SK-N-MC (cell line): Measurements from ENCODE around the gene TUBGCP3.
"Not testable (repeated sequence)": the region's sequence is repeated elsewhere in the genome, so short reads cannot be mapped to it uniquely, and the experiment has no call there.

Experiments used
- DNase-seq: peaks from one replicate; pipeline ENCODE4 v3.0.0-alpha.2; 2011; ENCODE audit warnings: low read depth, low spot score
- H3K27ac ChIP-seq: fragments of 200-600 bp; sonication (generic); 2 replicates; pipeline ENCODE4 v1.5.1; 2016; ENCODE audit warnings: mixed run types
- H3K36me3 ChIP-seq: fragments of 200-600 bp; sonication (generic); 2 replicates; pipeline ENCODE4 v1.6.1; 2017; ENCODE audit warnings: antibody characterized with exemption, low read length, mixed read lengths; ENCODE audit not compliant: insufficient read depth
- H3K4me3 ChIP-seq: fragments of 200-600 bp; sonication (generic); 2 replicates; pipeline ENCODE4 v1.5.1; 2016
- H3K9ac ChIP-seq: fragments of 200-600 bp; sonication (generic); 2 replicates; pipeline ENCODE4 v1.8.0; 2017; ENCODE audit warnings: mixed run types, mixed read lengths; ENCODE audit not compliant: insufficient read length
- H3K9me3 ChIP-seq: fragments of 200-600 bp; sonication (generic); 2 replicates; pipeline ENCODE4 v1.6.1; 2017; ENCODE audit warnings: low read depth, mild to moderate bottlenecking, antibody characterized with exemption, low read length, moderate library complexity, mixed read lengths
- EZH2 ChIP-seq: fragments of 200-600 bp; sonication (generic); IDR thresholded peaks from one replicate; pipeline ENCODE4 v1.6.1; 2017; ENCODE audit warnings: antibody characterized with exemption
- FOXP2 ChIP-seq: optimal IDR thresholded peaks from 2 replicates; pipeline ENCODE3; 2011; ENCODE audit warnings: mild to moderate bottlenecking, moderate library complexity; ENCODE audit not compliant: insufficient read depth; ENCODE audit errors: extremely low read length, control extremely low read depth
- POLR2AphosphoS5 ChIP-seq: IDR thresholded peaks from 2 replicates; pipeline ENCODE4 v1.6.1; 2012; ENCODE audit warnings: mild to moderate bottlenecking, low read depth, low read length, borderline replicate concordance

TUBGCP3 gene

GRCh38 chr13:112562254-112562653, 25.7 kb downstream of the TUBGCP3 start:
- H3K27ac ChIP-seq = no peak overlapping the region
- H3K36me3 ChIP-seq = peaks cover 85% of the 10 kb centered on the region
- no peak overlapping the region for H3K4me3 ChIP-seq
- TF ChIP-seq EZH2 (no peak), FOXP2 (no peak), POLR2AphosphoS5 (no peak)
- no peak overlapping the region for H3K9ac ChIP-seq
- DNase-seq = no peak
- no peaks in the 10 kb centered on the region for H3K9me3 ChIP-seq

- no peak overlapping the region for H3K4me3 ChIP-seq
- peaks cover 85% of the 10 kb centered on the region for H3K36me3 ChIP-seq
- no peak for DNase-seq
- TF ChIP-seq FOXP2 = no peak
- TF ChIP-seq EZH2 = no peak
- no peak for TF ChIP-seq POLR2AphosphoS5
- no peak overlapping the region for H3K9ac ChIP-seq
- H3K9me3 ChIP-seq = no peaks in the 10 kb centered on the region
- H3K27ac ChIP-seq = no peak overlapping the region
Observed at GRCh38 chr13:112561478-112561877, 26.5 kb downstream of the TUBGCP3 start.

- no peak overlapping the region for H3K27ac ChIP-seq
- H3K9ac ChIP-seq = no peak overlapping the region
- DNase-seq = no peak
- H3K9me3 ChIP-seq = no peaks in the 10 kb centered on the region
- no peak overlapping the region for H3K4me3 ChIP-seq
- peaks cover 87% of the 10 kb centered on the region for H3K36me3 ChIP-seq
- TF ChIP-seq FOXP2 (no peak), POLR2AphosphoS5 (no peak), EZH2 (no peak)
Observed at GRCh38 chr13:112558696-112559418, 29.1 kb downstream of the TUBGCP3 start.

GRCh38 chr13:112556600-112556999, 31.4 kb downstream of the TUBGCP3 start:
- no peak overlapping the region for H3K4me3 ChIP-seq
- H3K36me3 ChIP-seq = peaks cover 85% of the 10 kb centered on the region
- TF ChIP-seq EZH2 = no peak
- H3K9ac ChIP-seq = no peak overlapping the region
- no peaks in the 10 kb centered on the region for H3K9me3 ChIP-seq
- no peak for DNase-seq
- H3K27ac ChIP-seq = no peak overlapping the region

- Histone ChIP-seq H3K27ac (no peak overlapping the region), H3K9me3 (no peaks in the 10 kb centered on the region), H3K9ac (no peak overlapping the region), H3K36me3 (peaks cover 90% of the 10 kb centered on the region), H3K4me3 (no peak overlapping the region)
- no peak for DNase-seq
- TF ChIP-seq FOXP2 (no peak), EZH2 (no peak), POLR2AphosphoS5 (no peak)
Observed at GRCh38 chr13:112554214-112554850, 33.6 kb downstream of the TUBGCP3 start.

GRCh38 chr13:112548975-112549374, 39.0 kb downstream of the TUBGCP3 start:
- H3K9ac ChIP-seq = not testable (repeated sequence)

GRCh38 chr13:112545856-112546255, 42.1 kb downstream of the TUBGCP3 start:
- DNase-seq = no peak
- no peak overlapping the region for H3K4me3 ChIP-seq
- H3K36me3 ChIP-seq = peaks cover 55% of the 10 kb centered on the region
- H3K27ac ChIP-seq = no peak overlapping the region
- no peaks in the 10 kb centered on the region for H3K9me3 ChIP-seq
- TF ChIP-seq EZH2 = no peak
- TF ChIP-seq POLR2AphosphoS5 = no peak
- no peak for TF ChIP-seq FOXP2
- no peak overlapping the region for H3K9ac ChIP-seq

More at GRCh38 chr13:112548975-112549374, 39.0 kb downstream of the TUBGCP3 start:
- not testable (repeated sequence) for DNase-seq, H3K9me3 ChIP-seq, H3K27ac ChIP-seq, H3K4me3 ChIP-seq
- peaks cover 70% of the 10 kb centered on the region for H3K36me3 ChIP-seq

GRCh38 chr13:112532837-112533745, 54.9 kb downstream of the TUBGCP3 start:
- H3K27ac ChIP-seq = no peak overlapping the region; the same call in 1 of the 2 replicates
- H3K9me3 ChIP-seq = no peaks in the 10 kb centered on the region
- no peak for DNase-seq
- H3K4me3 ChIP-seq = no peak overlapping the region
- no peak overlapping the region for H3K9ac ChIP-seq
- peaks cover 14% of the 10 kb centered on the region for H3K36me3 ChIP-seq
- TF ChIP-seq FOXP2 (no peak), EZH2 (no peak), POLR2AphosphoS5 (no peak)
